Activated naive CD8-positive, alpha-beta T cell (primary cell): ENCODE results near the gene XPR1.

Experiments used
- H3K27ac Mint-ChIP-seq: one replicate; pipeline ENCODE4 v1.8.0; 2021; ENCODE audit warnings: mixed read lengths
- H3K27me3 Mint-ChIP-seq: one replicate; pipeline ENCODE4 v1.8.0; 2021; ENCODE audit warnings: mixed read lengths
- H3K36me3 Mint-ChIP-seq: one replicate; pipeline ENCODE4 v1.8.0; 2021; ENCODE audit warnings: mixed read lengths
- H3K4me1 Mint-ChIP-seq: one replicate; pipeline ENCODE4 v1.8.0; 2021; ENCODE audit warnings: low read depth, mixed read lengths
- H3K4me3 Mint-ChIP-seq: one replicate; pipeline ENCODE4 v1.8.0; 2021; ENCODE audit warnings: mild to moderate bottlenecking, mixed read lengths
- H3K9me3 Mint-ChIP-seq: one replicate; pipeline ENCODE4 v1.8.0; 2021; ENCODE audit warnings: low read depth, mixed read lengths

Gene XPR1

DNA sequence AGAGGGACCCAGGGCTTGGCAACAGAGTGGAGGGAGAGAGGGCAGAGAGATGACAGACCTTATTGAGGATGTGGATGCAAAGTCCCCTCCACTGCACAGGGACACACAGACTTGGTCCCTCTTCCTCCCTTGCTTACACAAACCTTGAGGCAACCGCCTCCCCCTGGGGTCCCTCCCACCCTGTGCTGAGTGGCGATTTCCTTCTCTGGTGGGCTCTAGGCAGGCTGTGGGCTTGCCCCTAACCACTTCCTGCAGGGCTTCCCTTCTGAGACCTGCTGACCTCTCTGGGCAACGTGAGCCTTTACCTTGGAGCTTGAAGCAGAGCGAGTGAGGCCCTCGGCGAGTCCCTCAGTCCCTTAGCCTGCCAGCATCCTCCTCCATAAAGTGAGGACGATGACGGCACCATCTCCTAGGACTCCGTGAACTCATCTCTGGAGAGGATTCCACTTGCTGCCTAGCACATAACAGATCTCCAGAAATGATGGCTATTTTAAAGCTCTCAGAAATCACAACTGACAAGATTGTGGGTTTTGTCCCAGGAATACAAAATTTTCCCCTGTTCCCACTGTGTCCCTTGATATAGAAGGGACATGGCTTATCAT, 305.9 kb downstream of the XPR1 start:
- H3K9me3 Mint-ChIP-seq = no peaks in the 10 kb centered on the region
- H3K4me3 Mint-ChIP-seq = no peak overlapping the region
- H3K27ac Mint-ChIP-seq = no peak overlapping the region
- peaks cover 3% of the 10 kb centered on the region for H3K27me3 Mint-ChIP-seq
- H3K36me3 Mint-ChIP-seq = peaks cover 2% of the 10 kb centered on the region
- H3K4me1 Mint-ChIP-seq = peaks cover 5% of the 10 kb centered on the region

DNA sequence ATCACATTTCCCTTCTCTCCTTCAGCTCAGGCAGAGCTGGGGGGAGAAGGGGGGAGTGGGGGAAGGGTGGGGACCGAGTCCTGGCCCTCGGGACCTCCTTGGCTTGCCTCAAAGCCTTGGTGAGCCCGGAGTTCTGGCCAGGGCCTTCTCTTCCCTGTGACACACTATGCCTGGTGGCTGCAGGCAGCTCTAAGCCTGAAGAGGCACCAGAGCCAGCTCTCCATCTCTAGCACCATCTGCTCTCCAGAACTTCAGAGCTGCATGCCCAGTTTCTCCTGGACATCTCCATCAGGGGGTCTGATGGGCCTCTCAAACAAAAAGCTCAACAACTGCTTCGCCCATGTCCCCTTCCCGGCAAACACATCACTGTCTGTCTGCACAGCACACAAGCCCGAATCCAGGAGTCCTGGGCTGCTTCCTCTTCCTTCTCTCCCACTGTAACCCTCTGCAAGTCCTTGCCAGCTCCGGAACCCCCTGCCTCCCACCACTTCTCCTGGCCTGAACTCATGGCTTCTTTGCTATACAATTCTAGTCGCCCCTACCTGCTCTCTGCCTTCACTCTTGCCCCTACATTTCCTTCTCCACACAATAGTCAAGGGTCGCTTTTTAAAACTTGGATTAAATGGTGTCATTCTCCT, 307.4 kb downstream of the XPR1 start:
- peaks cover 3% of the 10 kb centered on the region for H3K27me3 Mint-ChIP-seq
- H3K4me1 Mint-ChIP-seq = peaks cover 5% of the 10 kb centered on the region
- H3K27ac Mint-ChIP-seq = no peak overlapping the region
- no peak overlapping the region for H3K4me3 Mint-ChIP-seq
- peaks cover 2% of the 10 kb centered on the region for H3K36me3 Mint-ChIP-seq
- no peaks in the 10 kb centered on the region for H3K9me3 Mint-ChIP-seq

DNA sequence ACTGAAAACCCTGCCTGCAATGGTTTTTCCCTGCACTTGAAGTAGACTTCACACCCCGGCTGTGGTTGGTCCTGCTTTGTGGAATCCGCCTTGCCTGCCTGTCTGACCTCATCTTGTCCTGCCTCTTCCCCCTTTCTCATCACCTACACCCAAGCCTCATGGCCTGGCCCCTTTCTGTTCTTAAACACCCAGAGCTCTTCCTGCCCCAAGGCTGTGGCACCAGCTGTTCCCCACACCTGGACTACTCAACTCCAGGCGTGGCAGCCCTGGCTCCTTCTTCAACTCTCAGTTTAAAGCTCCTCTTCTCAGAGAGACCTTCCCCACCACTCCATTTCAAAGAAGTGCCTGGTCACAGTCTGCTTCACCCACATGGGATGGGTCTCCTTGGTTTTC, 307.9 kb downstream of the XPR1 start:
- H3K4me3 Mint-ChIP-seq = no peak overlapping the region
- no peaks in the 10 kb centered on the region for H3K9me3 Mint-ChIP-seq
- peaks cover under 1% of the 10 kb centered on the region for H3K27me3 Mint-ChIP-seq
- no peak overlapping the region for H3K27ac Mint-ChIP-seq
- no peaks in the 10 kb centered on the region for H3K36me3 Mint-ChIP-seq
- peaks cover 2% of the 10 kb centered on the region for H3K4me1 Mint-ChIP-seq
